ENCODE measurements around the gene RBFOX2.

DNA sequence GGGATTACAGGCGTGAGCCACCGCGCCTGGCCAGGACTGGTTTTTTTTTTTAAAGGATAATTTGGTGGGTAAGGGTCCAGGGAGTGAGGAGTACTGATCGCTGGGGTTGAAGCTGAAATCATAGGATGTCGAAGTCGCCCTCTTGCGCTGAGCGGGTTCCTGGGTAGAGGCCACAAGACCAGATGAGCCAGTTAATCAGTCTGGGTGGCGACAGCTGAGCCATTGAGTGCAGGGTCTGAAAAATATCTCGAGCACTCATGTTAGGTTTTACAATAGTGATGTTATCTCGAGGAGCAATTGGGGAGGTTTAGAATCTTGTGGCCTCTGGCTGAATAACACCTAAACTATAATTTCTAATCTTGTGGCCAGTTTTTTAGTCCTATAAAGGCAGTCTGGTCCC is 303.1 kb downstream of the RBFOX2 start:
- TF ChIP-seq POLR2A (IDR thresholded peaks at IDR 0.05) (no peak), EP300 (IDR thresholded peaks at IDR 0.05) (no peak)
- TF ChIP-seq, protein P1, sequence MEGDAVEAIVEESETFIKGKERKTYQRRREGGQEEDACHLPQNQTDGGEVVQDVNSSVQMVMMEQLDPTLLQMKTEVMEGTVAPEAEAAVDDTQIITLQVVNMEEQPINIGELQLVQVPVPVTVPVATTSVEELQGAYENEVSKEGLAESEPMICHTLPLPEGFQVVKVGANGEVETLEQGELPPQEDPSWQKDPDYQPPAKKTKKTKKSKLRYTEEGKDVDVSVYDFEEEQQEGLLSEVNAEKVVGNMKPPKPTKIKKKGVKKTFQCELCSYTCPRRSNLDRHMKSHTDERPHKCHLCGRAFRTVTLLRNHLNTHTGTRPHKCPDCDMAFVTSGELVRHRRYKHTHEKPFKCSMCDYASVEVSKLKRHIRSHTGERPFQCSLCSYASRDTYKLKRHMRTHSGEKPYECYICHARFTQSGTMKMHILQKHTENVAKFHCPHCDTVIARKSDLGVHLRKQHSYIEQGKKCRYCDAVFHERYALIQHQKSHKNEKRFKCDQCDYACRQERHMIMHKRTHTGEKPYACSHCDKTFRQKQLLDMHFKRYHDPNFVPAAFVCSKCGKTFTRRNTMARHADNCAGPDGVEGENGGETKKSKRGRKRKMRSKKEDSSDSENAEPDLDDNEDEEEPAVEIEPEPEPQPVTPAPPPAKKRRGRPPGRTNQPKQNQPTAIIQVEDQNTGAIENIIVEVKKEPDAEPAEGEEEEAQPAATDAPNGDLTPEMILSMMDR (IDR thresholded peaks at IDR 0.05) = no peak

Measured in tibial nerve (tissue), 4 donors.